ENCODE data around the gene SEMA4G. TPM values are rescaled to one million over a fixed set of nuclear protein-coding genes. Genes with fewer than 3 reads are reported as not detected.

Gene SEMA4G
- total and polyA plus RNA-seq, 2 of the 13 experiments (the other 11 are each of a cell fraction or from before 2014, with no cell fraction given) = 46.2 to 207 TPM

GRCh38 chr10:100997360-100998182 is 28.3 kb downstream of the SEMA4G start (continued):
- no peak for TF ChIP-seq GPBP1L1 (CRISPR knock-in tag; IDR thresholded peaks at IDR 0.05)
- 0 out of 2 replicates have a peak, but pooled peaks have one; percentile 40 for TF ChIP-seq MIER3 (CRISPR knock-in tag; IDR thresholded peaks at IDR 0.05; ENCODE audit: borderline replicate concordance)
- peak; percentile 49; the same call in 1 of the 2 replicates for TF ChIP-seq THRA (CRISPR knock-in tag; IDR thresholded peaks at IDR 0.05; ENCODE audit: borderline replicate concordance)
- no peak for TF ChIP-seq CAMTA2 (CRISPR knock-in tag; IDR thresholded peaks at IDR 0.05; ENCODE audit: borderline replicate concordance)
- TF ChIP-seq POLR2AphosphoS5 (IDR thresholded peaks at IDR 0.05; ENCODE audit: low read depth, low read length) = no peak; the same call in 1 of the 2 replicates
- no peak for TF ChIP-seq DDIT3 (CRISPR knock-in tag; IDR thresholded peaks at IDR 0.05)
- no peak for TF ChIP-seq ZNF737 (CRISPR knock-in tag; IDR thresholded peaks at IDR 0.05; ENCODE audit: borderline replicate concordance)
- TF ChIP-seq ZFP36 (IDR thresholded peaks at IDR 0.05; ENCODE audit: borderline replicate concordance, low read depth, low read length, partially characterized antibody) = no peak
- TF ChIP-seq ZNF879 (CRISPR knock-in tag; IDR thresholded peaks at IDR 0.05) = no peak
- no peak for TF ChIP-seq ZNF251 (CRISPR knock-in tag; IDR thresholded peaks at IDR 0.05)
- no peak for TF ChIP-seq CREB1 (IDR thresholded peaks at IDR 0.05)
- TF ChIP-seq CREB1 (CRISPR knock-in tag; IDR thresholded peaks at IDR 0.05) = no peak
- no peak for TF ChIP-seq TBL1XR1 (IDR thresholded peaks at IDR 0.05; ENCODE audit: borderline replicate concordance, low read length, partially characterized antibody)
- no peak for TF ChIP-seq FLYWCH1 (CRISPR knock-in tag; IDR thresholded peaks at IDR 0.05)
- no peak for TF ChIP-seq NPAS2 (CRISPR knock-in tag; IDR thresholded peaks at IDR 0.05; ENCODE audit: borderline replicate concordance)
- TF ChIP-seq TBP (CRISPR knock-in tag; IDR thresholded peaks at IDR 0.05) = no peak
- peak; percentile 30; the same call in 1 of the 2 replicates for TF ChIP-seq ZGPAT (CRISPR knock-in tag; IDR thresholded peaks at IDR 0.05)
- TF ChIP-seq ZNF205 (CRISPR knock-in tag; IDR thresholded peaks at IDR 0.05) = no peak
- peak; percentile 45 for TF ChIP-seq ISL2 (CRISPR knock-in tag; IDR thresholded peaks at IDR 0.05)
- no peak for TF ChIP-seq ZNF24 (IDR thresholded peaks at IDR 0.05)
- no peak for TF ChIP-seq XBP1 (CRISPR knock-in tag; IDR thresholded peaks at IDR 0.05)
- TF ChIP-seq KLF13 (CRISPR knock-in tag; IDR thresholded peaks at IDR 0.05) = no peak
